ENCODE results near the gene CYP19A1.

Gene CYP19A1

GRCh38 chr15:51267051-51267702, 71.2 kb downstream of the CYP19A1 start (continued):
- TF ChIP-seq, protein P1, sequence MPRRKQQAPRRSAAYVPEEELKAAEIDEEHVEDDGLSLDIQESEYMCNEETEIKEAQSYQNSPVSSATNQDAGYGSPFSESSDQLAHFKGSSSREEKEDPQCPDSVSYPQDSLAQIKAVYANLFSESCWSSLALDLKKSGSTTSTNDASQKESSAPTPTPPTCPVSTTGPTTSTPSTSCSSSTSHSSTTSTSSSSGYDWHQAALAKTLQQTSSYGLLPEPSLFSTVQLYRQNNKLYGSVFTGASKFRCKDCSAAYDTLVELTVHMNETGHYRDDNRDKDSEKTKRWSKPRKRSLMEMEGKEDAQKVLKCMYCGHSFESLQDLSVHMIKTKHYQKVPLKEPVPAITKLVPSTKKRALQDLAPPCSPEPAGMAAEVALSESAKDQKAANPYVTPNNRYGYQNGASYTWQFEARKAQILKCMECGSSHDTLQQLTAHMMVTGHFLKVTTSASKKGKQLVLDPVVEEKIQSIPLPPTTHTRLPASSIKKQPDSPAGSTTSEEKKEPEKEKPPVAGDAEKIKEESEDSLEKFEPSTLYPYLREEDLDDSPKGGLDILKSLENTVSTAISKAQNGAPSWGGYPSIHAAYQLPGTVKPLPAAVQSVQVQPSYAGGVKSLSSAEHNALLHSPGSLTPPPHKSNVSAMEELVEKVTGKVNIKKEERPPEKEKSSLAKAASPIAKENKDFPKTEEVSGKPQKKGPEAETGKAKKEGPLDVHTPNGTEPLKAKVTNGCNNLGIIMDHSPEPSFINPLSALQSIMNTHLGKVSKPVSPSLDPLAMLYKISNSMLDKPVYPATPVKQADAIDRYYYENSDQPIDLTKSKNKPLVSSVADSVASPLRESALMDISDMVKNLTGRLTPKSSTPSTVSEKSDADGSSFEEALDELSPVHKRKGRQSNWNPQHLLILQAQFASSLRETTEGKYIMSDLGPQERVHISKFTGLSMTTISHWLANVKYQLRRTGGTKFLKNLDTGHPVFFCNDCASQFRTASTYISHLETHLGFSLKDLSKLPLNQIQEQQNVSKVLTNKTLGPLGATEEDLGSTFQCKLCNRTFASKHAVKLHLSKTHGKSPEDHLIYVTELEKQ (tag by site-specific recombination; IDR thresholded peaks at IDR 0.05; ENCODE audit: borderline replicate concordance) = no peak
- peak; percentile 18; the same call in 1 of the 2 replicates for TF ChIP-seq ZBTB17 (tag by site-specific recombination; IDR thresholded peaks at IDR 0.05)
- TF ChIP-seq ZNF670 (tag by site-specific recombination; IDR thresholded peaks at IDR 0.05; ENCODE audit: low read depth) = no peak
- TF ChIP-seq, protein P2, sequence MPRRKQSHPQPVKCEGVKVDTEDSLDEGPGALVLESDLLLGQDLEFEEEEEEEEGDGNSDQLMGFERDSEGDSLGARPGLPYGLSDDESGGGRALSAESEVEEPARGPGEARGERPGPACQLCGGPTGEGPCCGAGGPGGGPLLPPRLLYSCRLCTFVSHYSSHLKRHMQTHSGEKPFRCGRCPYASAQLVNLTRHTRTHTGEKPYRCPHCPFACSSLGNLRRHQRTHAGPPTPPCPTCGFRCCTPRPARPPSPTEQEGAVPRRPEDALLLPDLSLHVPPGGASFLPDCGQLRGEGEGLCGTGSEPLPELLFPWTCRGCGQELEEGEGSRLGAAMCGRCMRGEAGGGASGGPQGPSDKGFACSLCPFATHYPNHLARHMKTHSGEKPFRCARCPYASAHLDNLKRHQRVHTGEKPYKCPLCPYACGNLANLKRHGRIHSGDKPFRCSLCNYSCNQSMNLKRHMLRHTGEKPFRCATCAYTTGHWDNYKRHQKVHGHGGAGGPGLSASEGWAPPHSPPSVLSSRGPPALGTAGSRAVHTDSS (tag by site-specific recombination; IDR thresholded peaks at IDR 0.05) = no peak
- TF ChIP-seq, protein P3, sequence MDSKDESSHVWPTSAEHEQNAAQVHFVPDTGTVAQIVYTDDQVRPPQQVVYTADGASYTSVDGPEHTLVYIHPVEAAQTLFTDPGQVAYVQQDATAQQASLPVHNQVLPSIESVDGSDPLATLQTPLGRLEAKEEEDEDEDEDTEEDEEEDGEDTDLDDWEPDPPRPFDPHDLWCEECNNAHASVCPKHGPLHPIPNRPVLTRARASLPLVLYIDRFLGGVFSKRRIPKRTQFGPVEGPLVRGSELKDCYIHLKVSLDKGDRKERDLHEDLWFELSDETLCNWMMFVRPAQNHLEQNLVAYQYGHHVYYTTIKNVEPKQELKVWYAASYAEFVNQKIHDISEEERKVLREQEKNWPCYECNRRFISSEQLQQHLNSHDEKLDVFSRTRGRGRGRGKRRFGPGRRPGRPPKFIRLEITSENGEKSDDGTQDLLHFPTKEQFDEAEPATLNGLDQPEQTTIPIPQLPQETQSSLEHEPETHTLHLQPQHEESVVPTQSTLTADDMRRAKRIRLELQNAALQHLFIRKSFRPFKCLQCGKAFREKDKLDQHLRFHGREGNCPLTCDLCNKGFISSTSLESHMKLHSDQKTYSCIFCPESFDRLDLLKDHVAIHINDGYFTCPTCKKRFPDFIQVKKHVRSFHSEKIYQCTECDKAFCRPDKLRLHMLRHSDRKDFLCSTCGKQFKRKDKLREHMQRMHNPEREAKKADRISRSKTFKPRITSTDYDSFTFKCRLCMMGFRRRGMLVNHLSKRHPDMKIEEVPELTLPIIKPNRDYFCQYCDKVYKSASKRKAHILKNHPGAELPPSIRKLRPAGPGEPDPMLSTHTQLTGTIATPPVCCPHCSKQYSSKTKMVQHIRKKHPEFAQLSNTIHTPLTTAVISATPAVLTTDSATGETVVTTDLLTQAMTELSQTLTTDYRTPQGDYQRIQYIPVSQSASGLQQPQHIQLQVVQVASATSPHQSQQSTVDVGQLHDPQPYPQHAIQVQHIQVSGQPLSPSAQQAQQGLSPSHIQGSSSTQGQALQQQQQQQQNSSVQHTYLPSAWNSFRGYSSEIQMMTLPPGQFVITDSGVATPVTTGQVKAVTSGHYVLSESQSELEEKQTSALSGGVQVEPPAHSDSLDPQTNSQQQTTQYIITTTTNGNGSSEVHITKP (tag by site-specific recombination; IDR thresholded peaks at IDR 0.05) = 0 out of 2 replicates have a peak, but pooled peaks have one; percentile 21
- peak; percentile 54 for TF ChIP-seq GLIS2 (tag by site-specific recombination; IDR thresholded peaks at IDR 0.05)
- no peak for TF ChIP-seq ZNF548 (tag by site-specific recombination; IDR thresholded peaks at IDR 0.05)
- peak; percentile 56 for TF ChIP-seq ZIC2 (tag by site-specific recombination; IDR thresholded peaks at IDR 0.05)
- peak; percentile 51 for TF ChIP-seq ZBTB26 (tag by site-specific recombination; optimal IDR thresholded peaks at IDR 0.05)
- TF ChIP-seq, protein P4, sequence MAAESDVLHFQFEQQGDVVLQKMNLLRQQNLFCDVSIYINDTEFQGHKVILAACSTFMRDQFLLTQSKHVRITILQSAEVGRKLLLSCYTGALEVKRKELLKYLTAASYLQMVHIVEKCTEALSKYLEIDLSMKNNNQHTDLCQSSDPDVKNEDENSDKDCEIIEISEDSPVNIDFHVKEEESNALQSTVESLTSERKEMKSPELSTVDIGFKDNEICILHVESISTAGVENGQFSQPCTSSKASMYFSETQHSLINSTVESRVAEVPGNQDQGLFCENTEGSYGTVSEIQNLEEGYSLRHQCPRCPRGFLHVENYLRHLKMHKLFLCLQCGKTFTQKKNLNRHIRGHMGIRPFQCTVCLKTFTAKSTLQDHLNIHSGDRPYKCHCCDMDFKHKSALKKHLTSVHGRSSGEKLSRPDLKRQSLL (tag by site-specific recombination; IDR thresholded peaks at IDR 0.05) = no peak
- TF ChIP-seq ZNF335 (tag by site-specific recombination; conservative IDR thresholded peaks at IDR 0.05) = peak; percentile 99

- CTCF ChIA-PET = interaction anchor here (0.6 to 2.7 kb wide), 6 partner anchors 11 to 134 kb away, joined by 3 to 7 read pairs (median 4); no protein-coding TSS in a partner anchor
- peaks cover 8% of the 10 kb centered on the region for H3K4me1 ChIP-seq (ENCODE audit: control insufficient read depth, insufficient read depth, low read length)
- H3K9me3 ChIP-seq (ENCODE audit: control insufficient read depth, insufficient read depth, low read depth, low read length) = no peaks in the 10 kb centered on the region
- H3K27ac ChIP-seq (ENCODE audit: extremely low read depth, low read depth, low read length) = no peak overlapping the region
- POLR2A ChIA-PET = no interaction called here
- peak overlapping the region; percentile 54 for H3K4me3 ChIP-seq (ENCODE audit: low read depth, low read length)
- no peaks in the 10 kb centered on the region for H3K36me3 ChIP-seq (ENCODE audit: control insufficient read depth in 2 of 2, insufficient read depth in 1 of 2, low read length in 2 of 2)
- TF ChIP-seq, protein P5, sequence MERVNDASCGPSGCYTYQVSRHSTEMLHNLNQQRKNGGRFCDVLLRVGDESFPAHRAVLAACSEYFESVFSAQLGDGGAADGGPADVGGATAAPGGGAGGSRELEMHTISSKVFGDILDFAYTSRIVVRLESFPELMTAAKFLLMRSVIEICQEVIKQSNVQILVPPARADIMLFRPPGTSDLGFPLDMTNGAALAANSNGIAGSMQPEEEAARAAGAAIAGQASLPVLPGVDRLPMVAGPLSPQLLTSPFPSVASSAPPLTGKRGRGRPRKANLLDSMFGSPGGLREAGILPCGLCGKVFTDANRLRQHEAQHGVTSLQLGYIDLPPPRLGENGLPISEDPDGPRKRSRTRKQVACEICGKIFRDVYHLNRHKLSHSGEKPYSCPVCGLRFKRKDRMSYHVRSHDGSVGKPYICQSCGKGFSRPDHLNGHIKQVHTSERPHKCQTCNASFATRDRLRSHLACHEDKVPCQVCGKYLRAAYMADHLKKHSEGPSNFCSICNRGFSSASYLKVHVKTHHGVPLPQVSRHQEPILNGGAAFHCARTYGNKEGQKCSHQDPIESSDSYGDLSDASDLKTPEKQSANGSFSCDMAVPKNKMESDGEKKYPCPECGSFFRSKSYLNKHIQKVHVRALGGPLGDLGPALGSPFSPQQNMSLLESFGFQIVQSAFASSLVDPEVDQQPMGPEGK (tag by site-specific recombination; IDR thresholded peaks at IDR 0.05) = no peak
- no peak for TF ChIP-seq ZNF404 (tag by site-specific recombination; IDR thresholded peaks at IDR 0.05)
- no peak for TF ChIP-seq ZNF776 (tag by site-specific recombination; IDR thresholded peaks at IDR 0.05; ENCODE audit: borderline replicate concordance)
- TF ChIP-seq, protein P6, sequence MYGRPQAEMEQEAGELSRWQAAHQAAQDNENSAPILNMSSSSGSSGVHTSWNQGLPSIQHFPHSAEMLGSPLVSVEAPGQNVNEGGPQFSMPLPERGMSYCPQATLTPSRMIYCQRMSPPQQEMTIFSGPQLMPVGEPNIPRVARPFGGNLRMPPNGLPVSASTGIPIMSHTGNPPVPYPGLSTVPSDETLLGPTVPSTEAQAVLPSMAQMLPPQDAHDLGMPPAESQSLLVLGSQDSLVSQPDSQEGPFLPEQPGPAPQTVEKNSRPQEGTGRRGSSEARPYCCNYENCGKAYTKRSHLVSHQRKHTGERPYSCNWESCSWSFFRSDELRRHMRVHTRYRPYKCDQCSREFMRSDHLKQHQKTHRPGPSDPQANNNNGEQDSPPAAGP (tag by site-specific recombination; IDR thresholded peaks at IDR 0.05) = no peak
- TF ChIP-seq ZNF292 (tag by site-specific recombination; IDR thresholded peaks at IDR 0.05; ENCODE audit: borderline replicate concordance, low read depth) = no peak
- TF ChIP-seq ZNF658 (tag by site-specific recombination; IDR thresholded peaks at IDR 0.05) = no peak
- TF ChIP-seq ZBTB48 (tag by site-specific recombination; IDR thresholded peaks at IDR 0.05) = no peak
- no peak for TF ChIP-seq ZNF174 (tag by site-specific recombination; IDR thresholded peaks at IDR 0.05)
- no peak for TF ChIP-seq ZNF214 (tag by site-specific recombination; IDR thresholded peaks at IDR 0.05; ENCODE audit: borderline replicate concordance)
Observed at GRCh38 chr15:51266656-51267050, 71.7 kb downstream of the CYP19A1 start.
